GM12872 (cell line): ENCODE data around the gene ARHGAP28.

Source experiments
- CTCF ChIP-seq: IDR thresholded peaks from 3 replicates; pipeline ENCODE4 v1.5.1; 2011; ENCODE audit warnings: low read depth, mild to moderate bottlenecking, low read length, moderate library complexity; ENCODE audit not compliant: insufficient read depth

Gene ARHGAP28

GRCh38 chr18:6960656-6961055 lies 231.1 kb downstream of the ARHGAP28 start:
- no peak for TF ChIP-seq CTCF

GRCh38 chr18:6961331-6961730 lies 231.8 kb downstream of the ARHGAP28 start:
- TF ChIP-seq CTCF: no peak

- TF ChIP-seq CTCF: no peak
These were observed 233.3 kb downstream of the ARHGAP28 start for GRCh38 chr18:6962571-6963451.

- TF ChIP-seq CTCF: no peak
These were observed 234.1 kb downstream of the ARHGAP28 start for GRCh38 chr18:6963452-6964097.
